Measurements from ENCODE around the gene KIAA0319L. TPM values are rescaled to one million over a fixed set of nuclear protein-coding genes. Genes with fewer than 3 reads are reported as not detected.

The KIAA0319L gene
- total RNA-seq, 1 donor from 2014 or later: 58.3 TPM

DNA sequence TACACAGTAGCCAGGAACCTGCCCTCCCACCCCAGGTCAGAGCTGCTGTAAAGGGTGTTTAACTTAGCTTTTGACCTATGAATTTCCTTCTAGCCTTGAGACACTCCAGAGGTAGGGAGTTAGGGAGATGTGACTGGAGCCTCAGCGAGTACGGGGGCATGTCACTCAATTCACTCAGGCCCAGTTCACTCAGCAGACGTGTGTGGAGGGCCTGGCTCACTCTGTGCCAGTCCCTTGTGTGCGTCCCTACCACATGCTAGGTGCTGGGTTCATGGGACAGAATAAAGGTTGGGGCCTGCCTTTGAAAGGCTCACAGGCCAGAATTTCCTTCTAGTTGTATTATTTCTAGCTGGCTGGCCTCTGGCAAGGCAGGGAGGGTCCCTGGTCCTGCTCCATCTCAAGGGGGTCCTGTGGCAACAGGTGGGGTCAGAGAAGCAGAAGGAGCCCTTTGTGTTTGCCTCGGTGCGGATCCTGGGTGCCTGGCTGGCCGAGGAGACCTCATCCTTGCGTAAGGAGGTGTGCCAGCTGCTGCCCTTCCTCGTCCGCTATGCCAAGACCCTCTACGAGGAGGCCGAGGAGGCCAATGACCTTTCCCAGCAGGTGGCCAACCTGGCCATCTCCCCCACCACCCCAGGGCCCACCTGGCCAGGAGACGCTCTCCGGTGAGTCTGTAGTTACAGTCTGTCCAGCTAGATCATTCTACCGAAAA lies 4.9 kb upstream of the KIAA0319L start:
- no peak overlapping the region for H3K27ac Mint-ChIP-seq
- no peak overlapping the region for H3K4me2 ChIP-seq
- H4K20me1 ChIP-seq (ENCODE audit: low read depth): peaks cover 18% of the 10 kb centered on the region
- H3K27me3 Mint-ChIP-seq (ENCODE audit: insufficient read depth, low read depth): peaks cover 3% of the 10 kb centered on the region
- H3K4me1 ChIP-seq: peaks cover 8% of the 10 kb centered on the region
- H2AFZ ChIP-seq (replicated peaks): no peak overlapping the region
- peaks cover 20% of the 10 kb centered on the region for H3K4me1 Mint-ChIP-seq
- H3K27ac ChIP-seq: no peak overlapping the region
- H3K9me3 ChIP-seq (ENCODE audit: low read depth): no peaks in the 10 kb centered on the region
- DNase-seq (ENCODE audit: low spot score): no peak
- no peaks in the 10 kb centered on the region for H3K27me3 ChIP-seq
- H3K36me3 Mint-ChIP-seq: peaks cover 14% of the 10 kb centered on the region
- no peak overlapping the region for H3K4me3 ChIP-seq
- H3K36me3 ChIP-seq: no peaks in the 10 kb centered on the region
- H3F3A ChIP-seq (ENCODE audit: low read depth): peaks cover 11% of the 10 kb centered on the region
- TF ChIP-seq, protein P1, sequence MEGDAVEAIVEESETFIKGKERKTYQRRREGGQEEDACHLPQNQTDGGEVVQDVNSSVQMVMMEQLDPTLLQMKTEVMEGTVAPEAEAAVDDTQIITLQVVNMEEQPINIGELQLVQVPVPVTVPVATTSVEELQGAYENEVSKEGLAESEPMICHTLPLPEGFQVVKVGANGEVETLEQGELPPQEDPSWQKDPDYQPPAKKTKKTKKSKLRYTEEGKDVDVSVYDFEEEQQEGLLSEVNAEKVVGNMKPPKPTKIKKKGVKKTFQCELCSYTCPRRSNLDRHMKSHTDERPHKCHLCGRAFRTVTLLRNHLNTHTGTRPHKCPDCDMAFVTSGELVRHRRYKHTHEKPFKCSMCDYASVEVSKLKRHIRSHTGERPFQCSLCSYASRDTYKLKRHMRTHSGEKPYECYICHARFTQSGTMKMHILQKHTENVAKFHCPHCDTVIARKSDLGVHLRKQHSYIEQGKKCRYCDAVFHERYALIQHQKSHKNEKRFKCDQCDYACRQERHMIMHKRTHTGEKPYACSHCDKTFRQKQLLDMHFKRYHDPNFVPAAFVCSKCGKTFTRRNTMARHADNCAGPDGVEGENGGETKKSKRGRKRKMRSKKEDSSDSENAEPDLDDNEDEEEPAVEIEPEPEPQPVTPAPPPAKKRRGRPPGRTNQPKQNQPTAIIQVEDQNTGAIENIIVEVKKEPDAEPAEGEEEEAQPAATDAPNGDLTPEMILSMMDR (IDR thresholded peaks at IDR 0.05): no peak
- no peak for TF ChIP-seq EZH2 (IDR thresholded peaks at IDR 0.05)
- no peak for TF ChIP-seq EZH2phosphoT487 (IDR thresholded peaks at IDR 0.05)
- no peaks in the 10 kb centered on the region for H3K79me2 ChIP-seq (ENCODE audit: low read depth)
- no peak overlapping the region for H3K9ac ChIP-seq
- H3K4me3 Mint-ChIP-seq: no peak overlapping the region
- no peaks in the 10 kb centered on the region for H3K9me3 Mint-ChIP-seq

DNA sequence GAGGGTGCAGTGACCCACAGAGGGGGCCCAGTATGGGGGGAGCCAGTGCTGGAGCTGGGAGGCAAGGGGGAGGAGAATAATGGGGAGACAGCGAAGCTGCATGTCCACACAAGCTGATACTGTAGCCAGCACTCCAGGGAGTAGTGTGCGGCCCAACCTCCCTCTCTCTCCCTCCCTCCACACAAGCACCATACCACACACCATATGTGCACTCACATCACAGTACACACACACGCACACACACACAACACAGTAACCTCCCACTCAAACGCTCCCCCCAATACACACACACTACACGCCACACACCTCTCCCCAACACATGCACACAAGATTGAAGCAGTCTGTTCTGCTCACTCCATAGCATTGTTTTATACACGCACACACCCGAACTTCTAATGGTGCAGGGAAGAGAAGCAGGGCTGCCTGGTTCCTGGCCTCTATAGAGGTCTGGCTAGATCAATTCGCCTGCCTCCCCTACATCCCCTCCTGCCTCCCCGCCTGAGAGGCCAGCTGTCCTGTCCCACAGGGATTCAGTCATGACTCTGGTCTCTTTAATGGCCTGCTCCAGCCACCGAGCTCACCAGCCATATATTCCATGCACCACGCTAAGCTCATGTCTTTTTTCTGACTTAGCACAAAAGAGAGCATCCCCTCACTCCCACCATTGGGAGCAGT lies 4.2 kb upstream of the KIAA0319L start:
- H3K36me3 ChIP-seq: no peaks in the 10 kb centered on the region
- no peak overlapping the region for H3K27ac Mint-ChIP-seq
- no peak overlapping the region for H3K4me3 ChIP-seq
- H2AFZ ChIP-seq (replicated peaks): no peak overlapping the region
- peaks cover 23% of the 10 kb centered on the region for H4K20me1 ChIP-seq (ENCODE audit: low read depth)
- no peak overlapping the region for H3K9ac ChIP-seq
- H3K9me3 ChIP-seq (ENCODE audit: low read depth): no peaks in the 10 kb centered on the region
- peaks cover 18% of the 10 kb centered on the region for H3F3A ChIP-seq (ENCODE audit: low read depth)
- TF ChIP-seq, protein P1 (IDR thresholded peaks at IDR 0.05): no peak
- no peak for TF ChIP-seq EZH2 (IDR thresholded peaks at IDR 0.05)
- no peak for TF ChIP-seq EZH2phosphoT487 (IDR thresholded peaks at IDR 0.05)
- no peak for DNase-seq (ENCODE audit: low spot score)
- H3K4me1 ChIP-seq: peaks cover 11% of the 10 kb centered on the region
- no peak overlapping the region for H3K4me3 Mint-ChIP-seq
- H3K9me3 Mint-ChIP-seq: no peaks in the 10 kb centered on the region
- H3K4me2 ChIP-seq: no peak overlapping the region
- H3K27me3 Mint-ChIP-seq (ENCODE audit: insufficient read depth, low read depth): peaks cover 3% of the 10 kb centered on the region
- H3K79me2 ChIP-seq (ENCODE audit: low read depth): peaks cover 7% of the 10 kb centered on the region
- H3K27ac ChIP-seq: no peak overlapping the region
- H3K4me1 Mint-ChIP-seq: peaks cover 20% of the 10 kb centered on the region
- H3K27me3 ChIP-seq: no peaks in the 10 kb centered on the region
- H3K36me3 Mint-ChIP-seq: peaks cover 10% of the 10 kb centered on the region

DNA sequence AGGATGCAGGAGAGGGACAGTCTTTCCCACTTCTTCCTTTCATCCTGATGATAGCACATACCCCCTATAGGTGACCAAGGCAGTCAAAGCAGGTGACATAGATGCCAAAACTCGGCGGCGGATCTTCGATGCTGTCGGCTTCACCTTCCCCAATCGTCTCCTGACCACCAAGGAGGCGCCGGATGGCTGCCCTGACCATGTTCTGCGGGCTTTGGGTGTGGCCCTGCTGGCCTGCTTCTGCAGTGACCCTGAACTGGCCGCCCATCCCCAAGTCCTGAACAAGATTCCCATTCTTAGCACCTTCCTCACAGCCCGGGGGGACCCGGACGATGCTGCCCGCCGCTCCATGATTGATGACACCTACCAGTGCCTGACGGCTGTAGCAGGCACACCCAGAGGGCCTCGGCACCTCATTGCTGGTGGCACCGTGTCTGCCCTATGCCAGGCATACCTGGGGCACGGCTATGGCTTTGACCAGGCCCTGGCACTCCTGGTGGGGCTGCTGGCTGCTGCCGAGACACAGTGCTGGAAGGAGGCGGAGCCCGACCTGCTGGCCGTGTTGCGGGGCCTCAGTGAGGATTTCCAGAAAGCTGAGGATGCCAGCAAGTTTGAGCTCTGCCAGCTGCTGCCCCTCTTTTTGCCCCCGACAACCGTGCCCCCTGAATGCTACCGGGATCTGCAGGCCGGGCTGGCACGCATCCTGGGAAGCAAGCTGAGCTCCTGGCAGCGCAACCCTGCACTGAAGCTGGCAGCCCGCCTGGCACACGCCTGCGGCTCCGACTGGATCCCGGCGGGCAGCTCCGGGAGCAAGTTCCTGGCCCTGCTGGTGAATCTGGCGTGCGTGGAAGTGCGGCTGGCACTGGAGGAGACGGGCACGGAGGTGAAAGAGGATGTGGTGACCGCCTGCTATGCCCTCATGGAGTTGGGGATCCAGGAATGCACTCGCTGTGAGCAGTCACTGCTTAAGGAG lies 3.3 kb upstream of the KIAA0319L start:
- no peak overlapping the region for H3K9ac ChIP-seq
- peaks cover 3% of the 10 kb centered on the region for H3K27me3 Mint-ChIP-seq (ENCODE audit: insufficient read depth, low read depth)
- peaks cover 17% of the 10 kb centered on the region for H3K4me1 ChIP-seq
- H3K4me3 ChIP-seq: no peak overlapping the region
- no peak overlapping the region for H2AFZ ChIP-seq (replicated peaks)
- peaks cover 19% of the 10 kb centered on the region for H3F3A ChIP-seq (ENCODE audit: low read depth)
- no peak overlapping the region for H3K4me2 ChIP-seq
- no peak for DNase-seq (ENCODE audit: low spot score)
- H3K27me3 ChIP-seq: no peaks in the 10 kb centered on the region
- no peak overlapping the region for H3K27ac Mint-ChIP-seq
- peaks cover 16% of the 10 kb centered on the region for H3K79me2 ChIP-seq (ENCODE audit: low read depth)
- no peak overlapping the region for H3K27ac ChIP-seq
- H3K9me3 Mint-ChIP-seq: no peaks in the 10 kb centered on the region
- H4K20me1 ChIP-seq (ENCODE audit: low read depth): peaks cover 32% of the 10 kb centered on the region
- H3K4me3 Mint-ChIP-seq: no peak overlapping the region
- TF ChIP-seq EZH2 (IDR thresholded peaks at IDR 0.05) (no peak), EZH2phosphoT487 (IDR thresholded peaks at IDR 0.05) (no peak)
- TF ChIP-seq, protein P1 (IDR thresholded peaks at IDR 0.05): no peak
- no peaks in the 10 kb centered on the region for H3K36me3 ChIP-seq
- H3K9me3 ChIP-seq (ENCODE audit: low read depth): no peaks in the 10 kb centered on the region
- H3K36me3 Mint-ChIP-seq: peaks cover 10% of the 10 kb centered on the region
- peaks cover 29% of the 10 kb centered on the region for H3K4me1 Mint-ChIP-seq

Measured in neural progenitor cell (in vitro differentiated cells).